ENCODE data around the gene CATSPERE. TPM values are rescaled to one million over a fixed set of nuclear protein-coding genes. Genes with fewer than 3 reads are reported as not detected.

CATSPERE gene
- total and polyA plus RNA-seq, 10 of the 15 experiments (the other 5 are each of a cell fraction or from before 2014, with no cell fraction given): 0.04 to 0.24 (median 0.17) TPM; not detected in 3

DNA sequence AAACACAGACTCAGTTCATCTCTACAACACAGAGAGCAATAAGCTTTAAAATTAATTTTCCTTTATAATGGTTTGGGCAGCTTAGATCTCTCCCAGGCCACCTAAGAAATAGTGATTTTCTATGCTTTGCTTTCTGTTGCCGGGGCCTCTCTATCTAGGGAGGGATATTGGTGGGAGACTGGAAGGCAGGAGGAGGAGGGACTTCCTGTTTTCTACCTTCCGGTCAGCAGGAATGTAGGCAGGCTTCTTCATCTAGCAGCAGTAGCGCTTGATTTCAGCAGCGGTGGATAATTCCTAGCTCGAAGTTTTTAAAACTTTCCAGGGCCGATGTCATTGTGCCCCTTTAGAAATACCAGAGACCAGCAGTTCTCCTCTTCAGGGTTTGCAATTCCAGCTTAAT is 186.7 kb downstream of the CATSPERE start:
- in situ Hi-C loops (cut with MboI): no loop called here

More for the DNA sequence above, 186.7 kb downstream of the CATSPERE start:
- no peak for TF ChIP-seq KLF5 (IDR thresholded peaks at IDR 0.05; ENCODE audit: partially characterized antibody)
- TF ChIP-seq BCL11A (IDR thresholded peaks at IDR 0.05; ENCODE audit: low read depth, low read length): no peak
- no peak for TF ChIP-seq BACH1 (IDR thresholded peaks at IDR 0.05; ENCODE audit: borderline replicate concordance)
- no peak for TF ChIP-seq RUNX3 (IDR thresholded peaks at IDR 0.05; ENCODE audit: low read length)
- no peak for TF ChIP-seq TCF12 (IDR thresholded peaks at IDR 0.05; ENCODE audit: low read depth, low read length)
- TF ChIP-seq SIX5 (IDR thresholded peaks at IDR 0.05; ENCODE audit: low read depth, low read length, severe bottlenecking): no peak
- no peak for TF ChIP-seq BMI1 (IDR thresholded peaks at IDR 0.05; ENCODE audit: borderline replicate concordance)
- TF ChIP-seq NR2C2 (IDR thresholded peaks at IDR 0.05; ENCODE audit: borderline replicate concordance, control insufficient read depth, insufficient read length, low read depth): no peak
- no peak for TF ChIP-seq HDAC2 (IDR thresholded peaks at IDR 0.05)
- no peak for TF ChIP-seq EP300 (IDR thresholded peaks at IDR 0.05; ENCODE audit: borderline replicate concordance in 1 of 2, control insufficient read depth in 1 of 2, low read depth in 2 of 2, low read length in 2 of 2)
- no peak for TF ChIP-seq SMARCA5 (IDR thresholded peaks at IDR 0.05)
- no peak for TF ChIP-seq ASH2L (IDR thresholded peaks at IDR 0.05; ENCODE audit: borderline replicate concordance, low read depth)
- TF ChIP-seq MXI1 (IDR thresholded peaks at IDR 0.05; ENCODE audit: low read depth, low read length): no peak
- TF ChIP-seq SREBF1 (IDR thresholded peaks at IDR 0.05; ENCODE audit: low read length): no peak
- TF ChIP-seq POLR2A (IDR thresholded peaks at IDR 0.05; ENCODE audit: low read depth, low read length): no peak
- TF ChIP-seq, protein P1, sequence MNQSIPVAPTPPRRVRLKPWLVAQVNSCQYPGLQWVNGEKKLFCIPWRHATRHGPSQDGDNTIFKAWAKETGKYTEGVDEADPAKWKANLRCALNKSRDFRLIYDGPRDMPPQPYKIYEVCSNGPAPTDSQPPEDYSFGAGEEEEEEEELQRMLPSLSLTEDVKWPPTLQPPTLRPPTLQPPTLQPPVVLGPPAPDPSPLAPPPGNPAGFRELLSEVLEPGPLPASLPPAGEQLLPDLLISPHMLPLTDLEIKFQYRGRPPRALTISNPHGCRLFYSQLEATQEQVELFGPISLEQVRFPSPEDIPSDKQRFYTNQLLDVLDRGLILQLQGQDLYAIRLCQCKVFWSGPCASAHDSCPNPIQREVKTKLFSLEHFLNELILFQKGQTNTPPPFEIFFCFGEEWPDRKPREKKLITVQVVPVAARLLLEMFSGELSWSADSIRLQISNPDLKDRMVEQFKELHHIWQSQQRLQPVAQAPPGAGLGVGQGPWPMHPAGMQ (IDR thresholded peaks at IDR 0.05; ENCODE audit: borderline replicate concordance): no peak
- TF ChIP-seq CBX5 (IDR thresholded peaks at IDR 0.05; ENCODE audit: low read depth): no peak
- TF ChIP-seq SUZ12 (IDR thresholded peaks at IDR 0.05; ENCODE audit: unreplicated experiment): no peak
- no peak for TF ChIP-seq RCOR1 (conservative IDR thresholded peaks at IDR 0.05; ENCODE audit: low read depth, low read length)
- TF ChIP-seq ZNF217 (IDR thresholded peaks at IDR 0.05): no peak
- H2AFZ ChIP-seq (ENCODE audit: control insufficient read depth, low read depth, low read length): no peak overlapping the region
- DNase-seq (ENCODE audit: low read depth, low spot score) (no peak), FAIRE-seq (no peak), ATAC-seq (no peak)
- RAD21 ChIA-PET (ENCODE audit: unreplicated experiment): no interaction called here
- H3K36me3 ChIP-seq (ENCODE audit: control insufficient read depth in 2 of 2, insufficient read depth in 2 of 2, low read length in 1 of 2): no peaks in the 10 kb centered on the region
- CTCF ChIA-PET: interaction anchor here (0.8 to 0.9 kb wide), 2 partner anchors 9 to 45 kb away, joined by 3 read pairs; no protein-coding TSS in a partner anchor
- SMC1A ChIA-PET (ENCODE audit: uncharacterized antibody, unreplicated experiment): interaction anchor here (0.8 to 1.5 kb wide), 4 partner anchors 8 to 394 kb away, joined by 3 to 4 read pairs (median 4); no protein-coding TSS in a partner anchor
- H3K9me3 ChIP-seq (replicated peaks; ENCODE audit: control insufficient read depth, insufficient read depth, low read length): no peaks in the 10 kb centered on the region; the same call in 2 of the 3 replicates
- no peak overlapping the region for H3K27ac ChIP-seq (ENCODE audit: control insufficient read depth, insufficient read depth)
- 72% methylated on average over 6 of the region's 6 CpGs for WGBS (ENCODE audit: insufficient coverage, insufficient replicate concordance, low lambda C conversion rate, missing lambda C conversion rate)
- H3K27me3 ChIP-seq (replicated peaks in 1 of 2; ENCODE audit: control insufficient read depth in 2 of 2, insufficient read depth in 2 of 2, low read length in 1 of 2): no peaks in the 10 kb centered on the region; a peak in 1 of 4 replicates
- H3K4me2 ChIP-seq (ENCODE audit: control insufficient read depth, insufficient read depth): no peak overlapping the region
- no peaks in the 10 kb centered on the region for H3K79me2 ChIP-seq (ENCODE audit: control insufficient read depth, insufficient read depth, low read length)
- intact Hi-C loops (cut with micrococcal nuclease; ENCODE audit: unreplicated experiment): no loop called here
- H3K9ac ChIP-seq (ENCODE audit: control insufficient read depth, insufficient read depth, low read length): no peak overlapping the region
- BruUV-seq (replicated peaks): no TSS peak
- H3K4me1 ChIP-seq (ENCODE audit: control insufficient read depth, insufficient read depth, low read length): no peaks in the 10 kb centered on the region
- no peaks in the 10 kb centered on the region for H4K20me1 ChIP-seq (ENCODE audit: control insufficient read depth, insufficient read depth)
- POLR2A ChIA-PET: interaction anchor here (0.6 kb wide), 1 partner anchor 139 kb away, joined by 3 read pairs; no protein-coding TSS in a partner anchor
- no peak overlapping the region for H3K4me3 ChIP-seq

Data from GM12878 (cell line).